Thyroid gland (tissue), 4 donors: ENCODE results near the gene PODXL.

ENCODE experiments used
- CTCF ChIP-seq, 6 experiments: fragments of 200-600 bp in 3 of 6; fragments of 450-650 bp in 3 of 6; sonication (generic) in 3 of 6; IDR thresholded peaks; one replicate each; pipeline ENCODE4 v1.5.1; 2016 to 2019; ENCODE audit warnings: antibody characterized with exemption in 6 of 6, mild to moderate bottlenecking in 2 of 6, inconsistent platforms in 1 of 6, moderate library complexity in 1 of 6
- POLR2A ChIP-seq, 2 donors: fragments of 450-650 bp; IDR thresholded peaks; one replicate each; pipeline ENCODE4 v1.6.1; 2017; ENCODE audit warnings: antibody characterized with exemption in 2 of 2, mild to moderate bottlenecking in 2 of 2, moderate library complexity in 1 of 2

GRCh38 chr7:131556909-131557651 is 652 bp upstream of the PODXL start:
- TF ChIP-seq CTCF (IDR thresholded peaks at IDR 0.05), result no peak
- TF ChIP-seq POLR2A (IDR thresholded peaks at IDR 0.05), result no peak
